ENCODE results near the gene ASIP.
"Not testable (repeated sequence)": the region's sequence is repeated elsewhere in the genome, so short reads cannot be mapped to it uniquely, and the experiment has no call there.

DNA sequence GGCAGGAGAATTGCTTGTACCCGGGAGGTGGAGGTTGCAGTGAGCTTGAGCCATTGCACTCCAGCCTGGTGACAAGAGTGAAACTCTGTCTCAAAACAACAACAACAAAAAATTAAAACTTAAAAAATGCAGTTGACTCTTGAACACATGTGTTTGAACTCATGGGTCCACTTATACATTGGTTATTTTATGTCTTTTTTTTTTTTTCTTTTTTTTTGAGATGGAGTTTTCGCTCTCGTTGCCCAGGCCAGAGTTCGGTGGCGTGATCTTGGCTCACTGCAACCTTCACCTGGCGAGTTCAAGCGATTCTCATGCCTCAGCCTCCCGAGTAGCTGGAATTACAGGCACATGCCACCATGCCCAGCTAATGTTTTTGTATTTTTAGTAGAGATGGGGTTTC lies 22.2 kb downstream of the ASIP start:
- TF ChIP-seq, protein P1, sequence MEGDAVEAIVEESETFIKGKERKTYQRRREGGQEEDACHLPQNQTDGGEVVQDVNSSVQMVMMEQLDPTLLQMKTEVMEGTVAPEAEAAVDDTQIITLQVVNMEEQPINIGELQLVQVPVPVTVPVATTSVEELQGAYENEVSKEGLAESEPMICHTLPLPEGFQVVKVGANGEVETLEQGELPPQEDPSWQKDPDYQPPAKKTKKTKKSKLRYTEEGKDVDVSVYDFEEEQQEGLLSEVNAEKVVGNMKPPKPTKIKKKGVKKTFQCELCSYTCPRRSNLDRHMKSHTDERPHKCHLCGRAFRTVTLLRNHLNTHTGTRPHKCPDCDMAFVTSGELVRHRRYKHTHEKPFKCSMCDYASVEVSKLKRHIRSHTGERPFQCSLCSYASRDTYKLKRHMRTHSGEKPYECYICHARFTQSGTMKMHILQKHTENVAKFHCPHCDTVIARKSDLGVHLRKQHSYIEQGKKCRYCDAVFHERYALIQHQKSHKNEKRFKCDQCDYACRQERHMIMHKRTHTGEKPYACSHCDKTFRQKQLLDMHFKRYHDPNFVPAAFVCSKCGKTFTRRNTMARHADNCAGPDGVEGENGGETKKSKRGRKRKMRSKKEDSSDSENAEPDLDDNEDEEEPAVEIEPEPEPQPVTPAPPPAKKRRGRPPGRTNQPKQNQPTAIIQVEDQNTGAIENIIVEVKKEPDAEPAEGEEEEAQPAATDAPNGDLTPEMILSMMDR (conservative IDR thresholded peaks at IDR 0.05 in 1 of 2, IDR thresholded peaks at IDR 0.05 in 1 of 2; ENCODE audit: low read depth in 1 of 2, low read length in 2 of 2), result not testable (repeated sequence)
- not testable (repeated sequence) for TF ChIP-seq EZH2 (IDR thresholded peaks at IDR 0.05; ENCODE audit: low read length, missing control alignments)
